Prostate gland (tissue), 2 donors: ENCODE data around the gene MTCL3.

ENCODE experiments used
- DNase-seq: peaks from one replicate; pipeline ENCODE4 v3.0.0-alpha.2; 2019; ENCODE audit warnings: low spot score
- H3K27ac ChIP-seq, 2 donors: fragments of 200-600 bp; sonication (generic); 2 replicates each; pipeline ENCODE4 v1.5.1; 2017 to 2019
- H3K27me3 ChIP-seq: fragments of 200-600 bp; sonication (generic); replicated peaks from 2 replicates; pipeline ENCODE4 v1.5.1; 2019; ENCODE audit not compliant: insufficient read depth
- H3K36me3 ChIP-seq, 2 donors: fragments of 200-600 bp; sonication (generic); 1 replicate in 1 of 2; 2 replicates in 1 of 2; pipeline versions ENCODE4 v1.5.1 to v1.8.1; 2017 to 2019
- H3K4me1 ChIP-seq: fragments of 200-600 bp; sonication (generic); replicated peaks from 2 replicates; pipeline ENCODE4 v1.5.1; 2019
- H3K4me3 ChIP-seq, 2 donors: fragments of 200-600 bp; sonication (generic); 2 replicates each; pipeline ENCODE4 v1.5.1; 2017 to 2019
- H3K9me3 ChIP-seq: fragments of 200-600 bp; sonication (generic); 2 replicates; pipeline ENCODE4 v1.5.1; 2017
- CTCF ChIP-seq, 4 experiments: fragments of 200-600 bp in 2 of 4; fragments of 450-650 bp in 2 of 4; sonication (generic) in 2 of 4; IDR thresholded peaks; 1 replicate in 3 of 4; 2 replicates in 1 of 4; pipeline ENCODE4 v1.5.1; 2016 to 2019; ENCODE audit warnings: antibody characterized with exemption in 4 of 4, mild to moderate bottlenecking in 2 of 4, moderate library complexity in 2 of 4
- POLR2A ChIP-seq: fragments of 450-650 bp; IDR thresholded peaks from one replicate; pipeline ENCODE4 v1.6.1; 2016; ENCODE audit warnings: antibody characterized with exemption, mild to moderate bottlenecking
- POLR2AphosphoS5 ChIP-seq: sonication (generic); formaldehyde crosslinking; IDR thresholded peaks from one replicate; pipeline ENCODE4 v1.6.1; 2017; ENCODE audit warnings: antibody characterized with exemption
- WGBS: methylation state at CpG from one replicate; pipeline ENCODE4 v1.1.5; 2018; 5-methylcytosine and 5-hydroxymethylcytosine counted together
- intact Hi-C: fragments of 100-400 bp; cut with DNase I; formaldehyde crosslinking; loops from one replicate; pipeline ENCODE4 v1.14.2; 2022

Gene MTCL3

GRCh38 chr6:127515794-127516661, 3.1 kb downstream of the MTCL3 start:
- Histone ChIP-seq H3K4me3 (peak overlapping the region; percentile 44 to 52), H3K9me3 (no peaks in the 10 kb centered on the region), H3K4me1 (no peaks in the 10 kb centered on the region), H3K27me3 (peaks cover 8% of the 10 kb centered on the region), H3K27ac (no peak overlapping the region), H3K36me3 (no peaks in the 10 kb centered on the region)
- TF ChIP-seq CTCF (IDR thresholded peaks at IDR 0.05) (no peak), POLR2A (no peak), POLR2AphosphoS5 (no peak)
- intact Hi-C loops = loop anchor here (5.0 kb wide), 1 partner anchor 49 kb away; no protein-coding TSS in a partner anchor
- under 1% methylated on average over 70 of the region's 76 CpGs for WGBS
- DNase-seq = peak; percentile 36

- no peaks in the 10 kb centered on the region for H3K4me1 ChIP-seq
- no peaks in the 10 kb centered on the region for H3K36me3 ChIP-seq
- peak overlapping the region; percentile 44 to 52 for H3K4me3 ChIP-seq
- no peak overlapping the region for H3K27ac ChIP-seq
- no peak for TF ChIP-seq POLR2A
- TF ChIP-seq CTCF (IDR thresholded peaks at IDR 0.05) = no peak
- no peak for TF ChIP-seq POLR2AphosphoS5
- H3K9me3 ChIP-seq = no peaks in the 10 kb centered on the region
- peaks cover 8% of the 10 kb centered on the region for H3K27me3 ChIP-seq
- no peak for DNase-seq
- intact Hi-C loops = loop anchor here (5.0 kb wide), 1 partner anchor 48 kb away; no protein-coding TSS in a partner anchor
- 2% methylated on average over 29 of the region's 38 CpGs for WGBS
Observed at GRCh38 chr6:127515234-127515793, 3.8 kb downstream of the MTCL3 start.

GRCh38 chr6:127514773-127515227, 4.3 kb downstream of the MTCL3 start:
- WGBS = 1% methylated on average over 30 of the region's 32 CpGs
- no peaks in the 10 kb centered on the region for H3K36me3 ChIP-seq
- H3K27me3 ChIP-seq = peaks cover 8% of the 10 kb centered on the region
- H3K9me3 ChIP-seq = no peaks in the 10 kb centered on the region
- TF ChIP-seq POLR2AphosphoS5 (no peak), POLR2A (no peak), CTCF (IDR thresholded peaks at IDR 0.05) (no peak)
- no peak for DNase-seq
- no peaks in the 10 kb centered on the region for H3K4me1 ChIP-seq
- peak overlapping the region; percentile 44 to 52 for H3K4me3 ChIP-seq
- intact Hi-C loops = loop anchor here (5.0 kb wide), 1 partner anchor 47 kb away; no protein-coding TSS in a partner anchor
- H3K27ac ChIP-seq = no peak overlapping the region

- TF ChIP-seq CTCF (IDR thresholded peaks at IDR 0.05) (no peak), POLR2A (no peak), POLR2AphosphoS5 (no peak)
- H3K27me3 ChIP-seq = peaks cover 8% of the 10 kb centered on the region
- no peaks in the 10 kb centered on the region for H3K9me3 ChIP-seq
- no peaks in the 10 kb centered on the region for H3K36me3 ChIP-seq
- H3K4me3 ChIP-seq = peak overlapping the region in 1 of 2 donors; percentile 52
- no peak for DNase-seq
- no peaks in the 10 kb centered on the region for H3K4me1 ChIP-seq
- 13% methylated on average over 8 of the region's 8 CpGs for WGBS
- no peak overlapping the region for H3K27ac ChIP-seq
- intact Hi-C loops = no loop called here
Observed at GRCh38 chr6:127514179-127514772, 4.9 kb downstream of the MTCL3 start.
